Common myeloid progenitor, CD34-positive (primary cell): ENCODE results near the gene ZNF532.

Experiments
- CTCF ChIA-PET: fragments of 350-600 bp; sonication (Branson Sonifier 250); formaldehyde crosslinking; loops from one replicate; lab custom pipeline; 2021; ENCODE audit warnings: antibody characterized with exemption; lab: Charles Lee
- POLR2A ChIA-PET: fragments of 350-600 bp; sonication (Branson Sonifier 250); formaldehyde crosslinking; loops from one replicate; lab custom pipeline; 2021; ENCODE audit warnings: antibody characterized with exemption; lab: Charles Lee
- DNase-seq, 3 donors: peaks; one replicate each; pipeline versions ENCODE4 v3.0.0 to v3.0.0-alpha.2; 2013
- H3K27ac ChIP-seq, 2 experiments: 1 replicate in 1 of 2; 2 replicates in 1 of 2; pipeline ENCODE4 v1.7.0; 2013; ENCODE audit warnings: inconsistent platforms in 2 of 2, low read length in 2 of 2, mild to moderate bottlenecking in 2 of 2, low read depth in 1 of 2, moderate library complexity in 1 of 2; ENCODE audit not compliant: severe bottlenecking in 2 of 2, insufficient read depth in 1 of 2, poor library complexity in 1 of 2
- H3K27me3 ChIP-seq, 5 experiments: replicated peaks in 2 of 5; 1 replicate in 3 of 5; 2 replicates in 2 of 5; pipeline versions ENCODE4 v1.6.1 to v1.7.0; 2013; ENCODE audit warnings: low read length in 4 of 5, mild to moderate bottlenecking in 2 of 5, moderate library complexity in 2 of 5, inconsistent platforms in 1 of 5; ENCODE audit not compliant: insufficient read depth in 5 of 5, control insufficient read depth in 4 of 5
- H3K36me3 ChIP-seq, 4 experiments: 1 replicate in 2 of 4; 2 replicates in 2 of 4; pipeline versions ENCODE4 v1.6.1 to v1.7.0; 2013; ENCODE audit warnings: low read length in 3 of 4, control low read depth in 1 of 4, mild to moderate bottlenecking in 1 of 4; ENCODE audit not compliant: control insufficient read depth in 4 of 4, insufficient read depth in 4 of 4
- H3K4me1 ChIP-seq, 4 experiments: 1 replicate in 3 of 4; 2 replicates in 1 of 4; pipeline versions ENCODE4 v1.6.1 to v1.7.1; 2013; ENCODE audit warnings: low read length in 3 of 4, mild to moderate bottlenecking in 3 of 4, control low read depth in 1 of 4, inconsistent platforms in 1 of 4, moderate library complexity in 1 of 4; ENCODE audit not compliant: control insufficient read depth in 4 of 4, insufficient read depth in 4 of 4; ENCODE audit errors: control extremely low read depth in 1 of 4
- H3K4me3 ChIP-seq, 7 experiments: 1 replicate in 4 of 7; 2 replicates in 3 of 7; pipeline versions ENCODE4 v1.5.1 to v1.7.0; 2013; ENCODE audit warnings: mild to moderate bottlenecking in 7 of 7, low read length in 6 of 7, moderate library complexity in 6 of 7, inconsistent platforms in 2 of 7, low read depth in 2 of 7, control low read depth in 1 of 7; ENCODE audit not compliant: insufficient read depth in 4 of 7, control insufficient read depth in 1 of 7; ENCODE audit errors: extremely low read depth in 1 of 7
- H3K9me3 ChIP-seq, 5 experiments: 1 replicate in 4 of 5; 2 replicates in 1 of 5; pipeline versions ENCODE4 v1.6.1 to v1.7.1; 2013; ENCODE audit warnings: low read length in 4 of 5, mild to moderate bottlenecking in 2 of 5, inconsistent platforms in 1 of 5, low read depth in 1 of 5, moderate library complexity in 1 of 5; ENCODE audit not compliant: control insufficient read depth in 4 of 5, insufficient read depth in 2 of 5; ENCODE audit errors: control extremely low read depth in 1 of 5
- WGBS: methylation state at CpG from one replicate; pipeline ENCODE4 v1.1.5; 2013; ENCODE audit not compliant: insufficient coverage; 5-methylcytosine and 5-hydroxymethylcytosine counted together

Gene ZNF532

DNA sequence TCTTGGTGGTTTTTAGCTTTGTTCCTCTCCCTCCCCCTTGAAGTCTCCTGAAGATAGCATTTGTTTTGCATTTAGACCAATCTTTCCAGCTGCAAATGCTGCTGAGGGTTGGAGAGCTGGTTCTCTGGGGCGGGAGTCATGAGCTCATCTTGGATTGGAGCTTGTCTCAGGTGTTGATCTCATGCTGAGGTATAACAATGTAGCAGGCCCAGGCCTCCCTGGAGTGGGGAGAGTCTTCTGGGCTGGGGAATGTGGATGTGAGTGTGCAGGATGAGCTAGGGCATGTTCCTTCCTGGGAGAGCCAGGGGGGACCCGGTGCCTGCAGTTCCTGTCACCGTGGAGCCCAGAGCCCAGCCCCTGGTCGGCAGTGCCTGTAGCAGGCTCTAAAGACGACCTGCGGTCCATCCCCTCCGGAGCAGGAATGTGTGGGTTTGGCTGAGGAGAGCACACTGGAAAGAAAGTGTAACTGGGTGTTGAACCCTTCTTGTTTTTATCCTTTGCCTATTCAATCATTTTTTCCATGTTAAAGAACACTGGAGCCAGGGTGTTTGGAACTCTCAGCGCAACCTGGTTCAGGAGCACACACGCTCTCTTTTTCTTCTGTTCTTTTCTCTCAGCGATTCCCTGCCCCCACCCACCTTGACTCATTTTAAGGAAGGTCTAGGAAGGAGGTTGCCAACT lies 2.7 kb downstream of the ZNF532 start:
- no peak for DNase-seq
- peaks cover 0 to 11% (median 2%) of the 10 kb centered on the region in 4 experiments for H3K4me1 ChIP-seq
- H3K9me3 ChIP-seq: peaks cover 0 to 4% (median 0%) of the 10 kb centered on the region in 5 experiments
- ChIA-PET CTCF (interaction anchor here (1.3 to 1.4 kb wide), 2 partner anchors 11 to 13 kb away, joined by 4 to 5 read pairs; no protein-coding TSS in a partner anchor), POLR2A (no interaction called here)
- H3K27ac ChIP-seq: no peak overlapping the region
- H3K36me3 ChIP-seq: peaks cover 0 to 7% (median 3%) of the 10 kb centered on the region in 4 experiments
- H3K27me3 ChIP-seq: peaks cover 0 to 11% (median 0%) of the 10 kb centered on the region in 5 experiments
- WGBS: 89% methylated on average over 8 of the region's 10 CpGs
- no peak overlapping the region for H3K4me3 ChIP-seq

GRCh38 chr18:58868440-58868839 lies 3.8 kb downstream of the ZNF532 start:
- CTCF ChIA-PET: no interaction called here
- H3K27ac ChIP-seq: no peak overlapping the region
- DNase-seq: no peak
- H3K36me3 ChIP-seq: peaks cover 0 to 7% (median 3%) of the 10 kb centered on the region in 4 experiments
- H3K27me3 ChIP-seq: peaks cover 0 to 6% (median 0%) of the 10 kb centered on the region in 5 experiments
- no peak overlapping the region for H3K4me3 ChIP-seq
- 100% methylated on average over 2 of the region's 6 CpGs for WGBS
- peaks cover 0 to 5% (median 2%) of the 10 kb centered on the region in 4 experiments for H3K4me1 ChIP-seq
- POLR2A ChIA-PET: no interaction called here
- H3K9me3 ChIP-seq: peaks cover 0 to 4% (median 0%) of the 10 kb centered on the region in 5 experiments

DNA sequence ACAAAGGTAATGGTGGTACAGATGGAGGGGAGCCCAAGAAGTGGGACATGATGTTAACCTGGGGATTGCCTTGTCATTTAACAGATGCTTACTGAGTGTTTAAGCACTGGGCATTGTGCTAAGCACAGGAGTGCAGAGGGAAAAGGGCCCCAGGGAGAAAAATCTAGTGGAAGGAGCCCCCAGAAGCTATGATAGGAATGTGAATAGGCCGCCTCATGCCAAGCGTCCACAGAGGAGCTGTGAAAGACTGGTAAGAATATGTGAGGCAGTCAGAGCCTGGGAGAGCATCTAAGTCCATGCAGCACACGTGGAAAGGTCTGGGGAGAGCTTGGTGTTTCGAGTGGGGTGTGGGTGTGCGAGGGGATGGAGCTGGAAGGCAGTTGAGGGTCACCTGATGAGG lies 5.5 kb downstream of the ZNF532 start:
- no peak overlapping the region for H3K4me3 ChIP-seq
- POLR2A ChIA-PET: interaction anchor here (0.6 kb wide), 1 partner anchor 13 kb away, joined by 3 read pairs; no protein-coding TSS in a partner anchor
- WGBS: 97% methylated on average over 5 of the region's 5 CpGs
- CTCF ChIA-PET: interaction anchor here (1.4 kb wide), 1 partner anchor 15 kb away, joined by 3 read pairs; no protein-coding TSS in a partner anchor
- H3K27me3 ChIP-seq: peaks cover 0 to 3% (median 0%) of the 10 kb centered on the region in 5 experiments
- peaks cover 0 to 4% (median 0%) of the 10 kb centered on the region in 5 experiments for H3K9me3 ChIP-seq
- peaks cover 0 to 3% (median 0%) of the 10 kb centered on the region in 4 experiments for H3K4me1 ChIP-seq
- DNase-seq: no peak
- H3K27ac ChIP-seq: no peak overlapping the region
- peaks cover 0 to 7% (median 3%) of the 10 kb centered on the region in 4 experiments for H3K36me3 ChIP-seq

- 100% methylated on average over 1 of the region's 2 CpGs for WGBS
- Histone ChIP-seq H3K9me3 (peaks cover 0 to 4% (median 0%) of the 10 kb centered on the region in 5 experiments), H3K27ac (no peak overlapping the region), H3K4me3 (no peak overlapping the region), H3K27me3 (peaks cover 0 to 1% (median 0%) of the 10 kb centered on the region in 5 experiments), H3K36me3 (peaks cover 0 to 7% (median 3%) of the 10 kb centered on the region in 4 experiments), H3K4me1 (peaks cover 0 to 3% (median 0%) of the 10 kb centered on the region in 4 experiments)
- DNase-seq: no peak
- ChIA-PET POLR2A (no interaction called here), CTCF (interaction anchor here (1.0 to 1.4 kb wide), 2 partner anchors 10 to 15 kb away, joined by 3 read pairs; no protein-coding TSS in a partner anchor)
Measured at GRCh38 chr18:58870621-58871020, 5.9 kb downstream of the ZNF532 start.

DNA sequence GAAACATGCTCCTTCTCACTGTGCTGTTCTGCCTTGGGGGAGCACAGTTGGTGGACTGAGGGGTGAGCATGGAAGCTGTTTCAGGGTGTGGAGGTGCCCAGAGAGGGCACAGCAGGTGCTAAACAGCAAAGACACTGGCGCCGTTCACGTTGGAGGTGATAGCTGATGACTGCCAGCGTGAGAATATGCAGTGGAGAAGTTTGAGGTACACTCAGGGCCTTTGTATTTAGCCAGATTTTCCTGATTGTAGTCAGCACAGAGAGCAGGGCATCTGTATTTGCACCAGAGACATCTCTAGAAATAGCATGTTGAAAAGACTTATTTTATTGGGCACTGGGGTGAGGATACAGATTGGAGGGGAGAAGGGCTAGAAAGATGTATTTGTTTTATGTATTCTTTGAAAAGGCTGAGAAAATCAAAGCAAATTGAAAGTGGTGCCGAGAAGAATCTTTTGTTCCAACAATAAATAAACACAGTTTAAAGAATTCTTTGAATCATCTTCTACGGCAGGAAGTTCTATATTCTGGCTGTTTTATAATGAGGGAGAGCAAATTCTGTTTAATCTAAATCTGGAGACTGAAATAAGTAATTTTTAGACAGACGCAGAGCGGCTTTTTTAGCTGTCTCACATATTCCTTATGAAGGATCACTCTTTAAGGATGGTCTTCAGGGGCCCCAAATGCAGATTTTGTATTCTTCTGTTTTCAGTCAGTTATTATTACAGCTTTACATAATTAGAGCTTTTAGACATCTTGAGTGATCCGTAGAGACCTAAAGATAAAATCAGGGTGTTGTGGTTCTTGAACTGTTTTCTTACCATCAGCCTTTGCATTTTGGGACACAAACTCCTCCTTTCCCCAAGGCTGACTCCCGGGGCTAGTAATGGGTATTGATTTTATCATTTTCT lies 7.1 kb downstream of the ZNF532 start:
- WGBS: 98% methylated on average over 6 of the region's 10 CpGs
- peaks cover 0 to 4% (median 0%) of the 10 kb centered on the region in 5 experiments for H3K9me3 ChIP-seq
- H3K27ac ChIP-seq: no peak overlapping the region
- no peak for DNase-seq
- ChIA-PET CTCF (interaction anchor here (1.0 kb wide), 1 partner anchor 9 kb away, joined by 3 read pairs; no protein-coding TSS in a partner anchor), POLR2A (interaction anchor here (0.6 kb wide), 1 partner anchor 38 kb away, joined by 3 read pairs; no protein-coding TSS in a partner anchor)
- H3K27me3 ChIP-seq: no peaks in the 10 kb centered on the region
- peaks cover 0 to 7% (median 3%) of the 10 kb centered on the region in 4 experiments for H3K36me3 ChIP-seq
- no peak overlapping the region for H3K4me3 ChIP-seq
- H3K4me1 ChIP-seq: no peaks in the 10 kb centered on the region

DNA sequence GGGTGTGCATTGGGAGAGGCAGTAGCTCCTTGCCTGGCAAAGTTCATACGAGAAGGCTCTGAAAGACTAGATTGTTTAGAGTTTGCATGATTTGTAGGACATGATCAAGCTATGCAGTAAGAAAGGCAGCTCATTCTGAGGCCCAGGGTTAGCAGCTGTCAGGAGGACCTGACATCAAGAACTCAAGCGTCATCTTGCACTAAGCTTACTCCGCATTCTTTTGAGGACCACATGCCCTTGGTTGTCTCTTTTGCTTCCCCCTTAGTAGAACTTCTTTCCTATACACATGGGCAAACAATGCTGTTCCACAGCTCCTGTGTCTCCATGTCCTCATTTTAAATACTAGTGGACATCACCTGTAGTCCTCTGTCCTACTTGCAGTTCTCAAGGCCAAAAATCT lies 14.0 kb downstream of the ZNF532 start:
- H3K27ac ChIP-seq: no peak overlapping the region
- H3K4me3 ChIP-seq: no peak overlapping the region
- CTCF ChIA-PET: interaction anchor here (1.1 to 1.6 kb wide), 3 partner anchors 12 to 181 kb away, joined by 3 to 5 read pairs (median 3); no protein-coding TSS in a partner anchor
- H3K36me3 ChIP-seq: peaks cover 0 to 2% (median 0%) of the 10 kb centered on the region in 4 experiments
- H3K27me3 ChIP-seq: peaks cover 0 to 6% (median 0%) of the 10 kb centered on the region in 5 experiments
- H3K9me3 ChIP-seq: no peaks in the 10 kb centered on the region
- POLR2A ChIA-PET: no interaction called here
- WGBS: 100% methylated on average over 3 of the region's 3 CpGs
- no peaks in the 10 kb centered on the region for H3K4me1 ChIP-seq
- no peak for DNase-seq
